Gastrocnemius medialis (tissue), 4 donors: Measurements from ENCODE around the gene MTREX.

Experiments
- CTCF ChIP-seq, 5 experiments: fragments of 450-650 bp in 3 of 5; fragments of 200-600 bp in 2 of 5; sonication (generic) in 2 of 5; IDR thresholded peaks in 4 of 5; conservative IDR thresholded peaks in 1 of 5; 1 replicate in 4 of 5; 2 replicates in 1 of 5; pipeline ENCODE4 v1.5.1; 2016 to 2019; ENCODE audit warnings: antibody characterized with exemption in 5 of 5, mild to moderate bottlenecking in 3 of 5, moderate library complexity in 3 of 5
- POLR2A ChIP-seq, 2 donors: fragments of 450-650 bp; IDR thresholded peaks; one replicate each; pipeline ENCODE4 v1.6.1; 2017; ENCODE audit warnings: antibody characterized with exemption in 2 of 2, mild to moderate bottlenecking in 2 of 2, moderate library complexity in 2 of 2

DNA sequence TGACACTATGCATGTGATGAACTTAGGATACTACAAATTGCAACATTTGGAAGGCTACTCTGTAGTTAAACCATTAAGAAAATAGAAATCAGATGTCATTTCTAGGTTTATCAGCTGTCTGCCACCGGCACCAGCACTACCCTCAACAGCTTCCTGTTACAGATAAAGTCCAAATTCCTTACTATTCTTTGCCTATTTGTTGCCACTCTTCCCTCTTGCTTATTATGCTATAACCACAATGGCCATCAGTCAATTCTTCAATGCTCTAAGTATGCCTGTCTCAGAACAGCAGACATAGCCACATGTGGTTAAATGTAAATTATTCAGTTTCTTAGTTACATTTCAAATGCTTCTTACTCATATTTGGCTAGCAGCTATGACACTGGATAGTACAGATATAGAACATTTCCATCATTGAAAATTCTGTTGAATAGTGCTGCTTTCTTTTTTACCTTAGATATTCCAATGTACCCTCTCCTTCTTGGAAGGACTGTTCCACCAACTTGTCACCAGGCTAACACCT, 21.3 kb upstream of the MTREX start:
- TF ChIP-seq CTCF (IDR thresholded peaks at IDR 0.05 in 4 of 5, conservative IDR thresholded peaks at IDR 0.05 in 1 of 5) (no peak), POLR2A (IDR thresholded peaks at IDR 0.05) (no peak)
